Measurements from ENCODE around the gene LCN6.
"Not testable (repeated sequence)": the region's sequence is repeated elsewhere in the genome, so short reads cannot be mapped to it uniquely, and the experiment has no call there.

Gene LCN6

GRCh38 chr9:136710543-136710942 is 37.8 kb downstream of the LCN6 start:
- DNase-seq (ENCODE audit: low spot score), result no peak

- DNase-seq (ENCODE audit: low spot score), result no peak
Measured at GRCh38 chr9:136709454-136710109, 38.7 kb downstream of the LCN6 start.

- no peak for DNase-seq (ENCODE audit: low spot score)
Measured at GRCh38 chr9:136707849-136708517, 40.3 kb downstream of the LCN6 start.

DNA sequence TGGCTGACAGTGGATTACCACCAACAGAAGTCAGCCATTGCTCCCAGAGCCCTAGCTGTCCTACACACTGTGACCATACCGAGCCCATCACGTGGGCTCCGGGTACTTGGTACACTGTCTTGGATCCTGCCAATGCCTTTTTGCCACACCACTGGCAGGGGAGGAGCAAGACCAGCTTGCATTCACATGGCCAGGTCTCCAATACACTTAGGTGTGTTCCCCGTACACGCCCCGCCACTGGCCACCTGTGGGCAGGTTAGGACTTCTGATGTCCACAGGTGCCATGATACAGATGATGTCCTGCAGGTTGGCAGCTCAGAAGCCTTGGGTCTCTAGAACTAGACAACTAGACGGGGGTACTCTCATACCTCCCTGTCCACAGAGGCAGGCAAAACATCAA is 41.3 kb downstream of the LCN6 start:
- no peak for DNase-seq (ENCODE audit: low spot score)

DNA sequence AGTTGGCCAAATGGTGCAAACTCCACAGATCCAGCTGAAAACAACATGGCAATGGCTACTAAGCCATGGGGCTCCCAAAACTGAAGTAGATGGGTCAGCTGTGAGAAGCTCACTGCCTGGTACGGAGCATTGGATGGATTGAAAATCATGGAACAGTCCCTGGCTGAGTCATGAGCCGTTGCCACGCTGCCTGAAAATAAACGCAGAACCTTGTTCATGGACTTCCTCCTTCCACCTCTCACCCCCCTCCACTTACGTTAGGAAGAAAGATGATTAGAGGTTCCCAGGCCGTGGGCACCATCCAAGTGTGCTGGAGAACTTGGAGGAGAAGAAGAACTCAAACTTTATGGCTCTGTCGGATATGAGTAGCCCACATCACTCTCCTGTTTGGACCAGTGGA is 42.8 kb downstream of the LCN6 start:
- DNase-seq (ENCODE audit: low spot score), result no peak

DNA sequence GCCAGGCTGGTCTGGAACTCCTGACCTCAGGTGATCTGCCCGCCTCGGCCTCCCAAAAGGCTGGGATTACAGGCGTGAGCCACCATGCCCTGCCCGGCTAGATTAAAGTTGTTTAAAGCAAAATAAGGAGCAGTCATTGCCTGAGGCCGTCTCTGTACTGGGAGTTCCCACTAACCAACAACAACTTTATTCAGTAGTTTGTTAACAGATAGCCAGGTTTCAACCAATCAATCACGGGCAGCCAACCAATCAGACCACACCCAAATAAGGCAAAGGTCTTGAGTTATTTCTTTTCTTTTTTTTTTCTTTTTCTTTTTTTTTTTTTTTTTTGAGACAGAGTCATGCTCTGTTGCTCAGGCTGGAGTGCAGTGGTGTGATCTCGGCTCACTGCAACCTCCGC is 43.6 kb downstream of the LCN6 start:
- not testable (repeated sequence) for DNase-seq (ENCODE audit: low spot score)

DNA sequence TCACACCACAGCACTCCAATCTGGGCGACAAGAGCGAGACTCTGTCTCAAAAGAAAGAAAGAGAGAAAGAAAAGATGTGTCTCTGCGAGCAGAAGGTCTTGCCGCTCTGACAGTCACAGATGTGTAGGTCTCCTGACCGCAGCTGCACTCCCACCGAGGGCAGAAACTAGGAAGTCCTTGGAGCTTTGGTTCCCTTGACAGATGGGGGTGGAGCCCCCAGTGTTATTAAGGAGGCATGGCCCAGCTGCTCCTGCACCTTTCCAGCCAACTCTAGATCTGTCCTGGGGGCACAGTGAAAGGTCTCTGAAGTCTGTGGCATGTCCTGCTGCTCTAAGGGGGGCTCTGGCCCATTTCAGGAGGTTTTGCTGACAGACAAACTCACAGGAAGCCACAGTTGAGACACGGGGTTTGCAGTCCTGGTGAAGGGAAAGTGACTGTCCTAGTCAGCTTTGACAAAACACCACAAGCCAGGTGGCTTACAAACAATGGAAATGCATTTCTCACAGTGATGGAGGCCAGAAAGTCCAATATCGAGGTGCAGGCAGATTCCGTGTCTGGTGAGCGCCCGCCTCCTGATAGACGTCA is 45.0 kb downstream of the LCN6 start:
- no peak for DNase-seq (ENCODE audit: low spot score)

- DNase-seq (ENCODE audit: low spot score), result no peak
Measured at GRCh38 chr9:136701668-136702053, 46.7 kb downstream of the LCN6 start.

- DNase-seq (ENCODE audit: low spot score), result no peak
Measured at GRCh38 chr9:136700959-136701667, 47.2 kb downstream of the LCN6 start.

DNA sequence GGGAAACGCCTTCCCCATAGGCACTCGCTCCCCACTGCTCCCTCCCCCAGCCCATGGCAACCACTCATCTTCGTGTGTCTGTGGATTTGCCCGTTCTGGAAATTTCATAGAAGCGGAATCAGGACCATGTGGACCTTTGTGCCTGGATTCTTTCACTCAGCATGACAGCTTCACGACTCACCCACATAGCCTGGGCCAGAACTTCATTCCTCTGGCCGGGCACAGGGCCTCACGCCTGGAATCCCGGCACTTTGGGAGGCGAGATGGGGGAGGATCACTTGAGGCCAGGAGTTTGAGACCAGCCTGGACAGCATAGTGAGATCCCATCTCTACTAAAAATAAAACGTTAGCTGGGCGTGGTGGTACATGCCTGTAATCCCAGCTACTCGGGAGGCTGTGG is 48.0 kb downstream of the LCN6 start:
- DNase-seq (ENCODE audit: low spot score), result no peak

DNA sequence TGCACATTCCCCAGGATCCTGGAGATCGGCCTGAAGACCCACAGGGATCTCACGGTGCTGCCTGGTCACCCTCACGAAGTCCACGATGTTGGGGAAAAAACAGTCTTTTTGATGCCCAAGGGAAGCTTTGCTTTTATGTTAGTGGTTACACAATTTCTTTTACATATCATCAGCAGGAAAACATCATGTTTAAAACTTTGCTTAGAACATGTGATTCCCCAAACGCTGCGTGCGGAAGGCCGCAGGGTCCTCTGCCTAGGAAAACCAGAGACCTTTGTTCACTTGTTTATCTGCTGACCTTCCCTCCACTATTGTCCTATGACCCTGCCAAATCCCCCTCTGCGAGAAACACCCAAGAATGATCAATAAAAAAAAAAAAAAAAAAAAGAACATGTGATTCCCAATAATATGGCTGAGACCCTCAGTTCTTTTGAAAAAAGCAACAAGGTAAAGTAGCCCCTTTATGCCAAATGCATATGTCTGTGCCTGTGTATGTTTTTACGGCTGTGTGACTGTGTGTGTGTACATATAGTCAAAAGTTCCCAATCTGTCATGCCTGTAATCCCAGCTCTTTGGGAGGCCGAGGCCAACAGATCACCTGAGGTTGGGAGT is 49.6 kb downstream of the LCN6 start:
- no peak for DNase-seq (ENCODE audit: low spot score)

DNA sequence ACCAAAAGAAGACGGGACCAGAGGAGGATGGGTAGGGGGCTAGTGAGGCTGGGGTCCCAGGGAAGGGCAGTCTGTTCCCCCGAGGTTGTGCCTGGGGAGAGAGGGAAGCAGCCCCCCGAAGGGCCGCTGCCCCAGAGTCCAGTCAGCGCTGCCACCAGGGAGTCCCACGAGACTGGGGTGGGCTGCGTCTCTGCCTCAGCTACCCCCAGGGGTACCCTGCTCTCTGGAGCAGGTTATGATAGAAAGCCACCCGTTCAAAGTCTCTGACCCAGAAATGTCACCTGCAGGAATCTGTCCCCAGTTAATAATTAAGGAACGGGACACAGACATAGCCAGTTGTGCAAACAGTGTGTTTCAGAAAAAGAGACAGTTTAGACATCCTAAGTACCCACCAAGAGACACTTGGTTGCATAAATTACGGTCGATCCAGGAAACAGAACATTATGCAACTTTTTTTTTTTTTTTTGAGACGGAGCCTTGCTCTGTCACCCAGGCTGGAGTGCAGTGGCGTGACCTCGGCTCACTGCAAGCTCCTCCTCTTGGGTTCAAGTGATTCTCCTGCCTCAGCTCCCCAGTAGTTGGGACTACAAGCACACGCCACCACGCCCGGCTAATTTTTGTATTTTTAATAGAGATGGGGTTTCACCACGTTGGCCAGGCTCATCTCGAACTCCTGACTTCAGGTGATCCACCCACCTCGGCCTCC is 50.4 kb downstream of the LCN6 start:
- DNase-seq (ENCODE audit: low spot score), result no peak

GRCh38 chr9:136697146-136697820 is 51.0 kb downstream of the LCN6 start:
- DNase-seq (ENCODE audit: low spot score), result no peak

DNA sequence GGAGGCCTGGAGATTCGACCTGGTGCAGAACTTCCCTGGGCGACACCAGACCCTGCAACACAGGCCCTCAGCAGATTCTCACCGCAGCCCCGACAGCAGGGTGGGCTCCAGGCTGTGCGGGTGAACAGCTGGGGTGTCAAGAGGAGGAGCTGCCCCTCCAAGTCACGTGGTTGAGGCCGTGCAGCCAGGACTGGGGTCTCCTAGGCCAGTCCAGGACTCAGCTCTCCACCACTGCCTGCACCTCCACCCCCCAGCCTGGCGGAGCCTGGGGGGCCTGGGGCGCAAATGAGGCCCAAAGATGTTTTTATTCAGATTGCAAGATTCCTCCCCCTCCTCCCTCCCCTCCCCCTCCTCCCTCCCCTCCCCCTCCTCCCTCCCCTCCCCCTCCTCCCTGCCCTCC is 51.8 kb downstream of the LCN6 start:
- no peak for DNase-seq (ENCODE audit: low spot score)

- DNase-seq (ENCODE audit: low spot score), result no peak
Measured at GRCh38 chr9:136695955-136696354, 52.4 kb downstream of the LCN6 start.

GRCh38 chr9:136695435-136695895 is 52.9 kb downstream of the LCN6 start:
- no peak for DNase-seq (ENCODE audit: low spot score)

- DNase-seq (ENCODE audit: low spot score), result no peak
Measured at GRCh38 chr9:136694872-136695247, 53.5 kb downstream of the LCN6 start.

GRCh38 chr9:136694163-136694871 is 54.0 kb downstream of the LCN6 start:
- peak; percentile 92 for DNase-seq (ENCODE audit: low spot score)
